WTC11 (cell line): ENCODE data around the gene NOB1. TPM values are rescaled to one million over a fixed set of nuclear protein-coding genes. Genes with fewer than 3 reads are reported as not detected.
A peak's percentile ranks its signal among the peaks of the same experiment; 100 is the strongest.

ENCODE experiments used
- ATAC-seq: fragments of 200-7000 bp; cut with Tn5 transposase; 2 replicates; pipeline ENCODE4 v1.10.0; 2021; ENCODE audit warnings: mild to moderate bottlenecking, moderate library complexity
- CTCF ChIA-PET: fragments of 300-600 bp; sonication (Branson Sonifier 250); formaldehyde crosslinking; loops from one replicate; lab custom pipeline; 2021; ENCODE audit warnings: antibody characterized with exemption; lab: Charles Lee
- POLR2A ChIA-PET: fragments of 350-600 bp; sonication (Branson Sonifier 250); formaldehyde crosslinking; loops from one replicate; lab custom pipeline; 2021; ENCODE audit warnings: antibody characterized with exemption; lab: Charles Lee
- DNase-seq: peaks from one replicate; pipeline ENCODE4 v3.0.0; 2021; ENCODE audit warnings: low spot score
- H3K27ac Mint-ChIP-seq: 2 replicates; pipeline ENCODE4 v1.8.0; 2021; ENCODE audit warnings: mixed read lengths
- H3K27me3 Mint-ChIP-seq: 2 replicates; pipeline ENCODE4 v1.8.0; 2021; ENCODE audit warnings: low read depth, mild to moderate bottlenecking, moderate library complexity, mixed read lengths
- H3K36me3 Mint-ChIP-seq: 2 replicates; pipeline ENCODE4 v1.8.0; 2021; ENCODE audit warnings: mixed read lengths
- H3K4me1 Mint-ChIP-seq: 2 replicates; pipeline ENCODE4 v1.8.0; 2022; ENCODE audit warnings: mixed read lengths
- H3K4me3 Mint-ChIP-seq: 2 replicates; pipeline ENCODE4 v1.8.0; 2021; ENCODE audit warnings: mild to moderate bottlenecking, moderate library complexity, mixed read lengths
- H3K9me3 Mint-ChIP-seq: 2 replicates; pipeline ENCODE4 v1.8.0; 2021; ENCODE audit warnings: mixed read lengths
- ATF1 ChIP-seq: sonication (generic); formaldehyde crosslinking; IDR thresholded peaks from 2 replicates; pipeline ENCODE4 v1.8.1; 2023; ENCODE audit warnings: mild to moderate bottlenecking, moderate library complexity, missing genetic modification reagents
- ELF4 ChIP-seq: sonication (generic); formaldehyde crosslinking; IDR thresholded peaks from 2 replicates; pipeline ENCODE4 v1.8.1; 2022; ENCODE audit warnings: low read depth, mild to moderate bottlenecking, moderate library complexity, missing genetic modification reagents
- ESRRA ChIP-seq: sonication (generic); formaldehyde crosslinking; IDR thresholded peaks from 2 replicates; pipeline ENCODE4 v1.8.1; 2022; ENCODE audit warnings: mild to moderate bottlenecking, missing genetic modification reagents, borderline replicate concordance
- FOXP4 ChIP-seq: sonication (generic); formaldehyde crosslinking; IDR thresholded peaks from 2 replicates; pipeline ENCODE4 v1.8.0; 2022; ENCODE audit warnings: mild to moderate bottlenecking, missing genetic modification reagents
- GTF2I ChIP-seq: fragments of 250-450 bp; sonication (Bioruptor Pico); conservative IDR thresholded peaks from 2 replicates; pipeline ENCODE4 v1.4.0; 2021; ENCODE audit warnings: mild to moderate bottlenecking
- OVOL2 ChIP-seq: fragments of 250-450 bp; sonication (Bioruptor Pico); IDR thresholded peaks from 2 replicates; pipeline ENCODE4 v1.9.0; 2021; ENCODE audit warnings: mild to moderate bottlenecking, borderline replicate concordance
- PRDM15 ChIP-seq: sonication (generic); formaldehyde crosslinking; IDR thresholded peaks from 2 replicates; pipeline ENCODE4 v1.8.0; 2022; ENCODE audit warnings: missing genetic modification reagents
- TCF7 ChIP-seq: sonication (generic); formaldehyde crosslinking; IDR thresholded peaks from 2 replicates; pipeline ENCODE4 v1.8.0; 2022; ENCODE audit warnings: mild to moderate bottlenecking, low read depth, missing genetic modification reagents, moderate library complexity
- TEAD4 ChIP-seq: sonication (generic); formaldehyde crosslinking; IDR thresholded peaks from 2 replicates; pipeline ENCODE4 v1.8.0; 2022; ENCODE audit warnings: mild to moderate bottlenecking, missing genetic modification reagents
- TP53 ChIP-seq: sonication (generic); formaldehyde crosslinking; IDR thresholded peaks from 2 replicates; pipeline ENCODE4 v1.8.1; 2023; ENCODE audit warnings: mild to moderate bottlenecking, missing genetic modification reagents
- total RNA-seq: library from RNA; stranded (reverse); gene quantifications from 3 replicates; pipeline ENCODE4 v1.2.3, GENCODE V29; 2021
- TF ChIP-seq, protein P1 (sequence below): sonication (generic); formaldehyde crosslinking; IDR thresholded peaks from 2 replicates; pipeline ENCODE4 v1.8.1; 2022; ENCODE audit warnings: low read depth, missing genetic modification reagents, borderline replicate concordance
- TF ChIP-seq, protein P2 (sequence below): fragments of 250-450 bp; sonication (Bioruptor Pico); IDR thresholded peaks from 2 replicates; pipeline ENCODE4 v1.9.0; 2021; ENCODE audit warnings: mild to moderate bottlenecking, borderline replicate concordance
- TF ChIP-seq, protein P3 (sequence below): fragments of 250-450 bp; sonication (Bioruptor Pico); IDR thresholded peaks from 2 replicates; pipeline ENCODE4 v1.9.0; 2021; ENCODE audit warnings: moderate library complexity, mild to moderate bottlenecking, inconsistent platforms, borderline replicate concordance
- TF ChIP-seq, protein P4 (sequence below): sonication (generic); formaldehyde crosslinking; IDR thresholded peaks from 2 replicates; pipeline ENCODE4 v1.8.1; 2023; ENCODE audit warnings: mild to moderate bottlenecking, missing genetic modification reagents, moderate library complexity
- TF ChIP-seq, protein P5 (sequence below): sonication (generic); formaldehyde crosslinking; IDR thresholded peaks from 2 replicates; pipeline ENCODE4 v1.8.0; 2023; ENCODE audit warnings: mild to moderate bottlenecking, missing genetic modification reagents

The NOB1 gene
- total RNA-seq, 1 experiment from 2014 or later: 88.0 TPM

DNA sequence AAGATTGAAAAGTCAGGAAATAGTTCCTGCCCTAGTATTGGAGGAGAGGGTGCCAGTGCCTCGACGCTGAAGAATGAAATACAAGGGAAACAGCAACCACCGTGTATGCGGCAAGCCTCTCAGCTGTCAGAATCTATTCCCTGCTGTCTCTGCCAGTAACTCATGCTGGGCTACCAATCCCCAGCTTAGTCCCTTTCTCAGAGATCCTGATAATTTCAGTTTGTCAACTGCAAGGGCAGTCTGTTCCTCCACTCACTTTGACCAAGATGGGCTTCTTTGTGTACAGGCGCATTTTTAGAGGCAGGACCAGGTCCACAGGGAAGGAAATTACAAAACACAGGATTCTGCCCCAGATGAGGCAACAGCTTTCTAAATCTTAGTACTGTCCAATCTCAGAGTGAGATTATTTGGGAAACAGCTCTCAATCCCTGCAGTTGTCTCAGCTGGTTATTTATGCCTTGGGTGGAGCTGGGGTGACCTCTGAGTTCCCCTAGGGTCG, 29.7 kb downstream of the NOB1 start:
- Mint-ChIP-seq H3K36me3 (no peaks in the 10 kb centered on the region), H3K27ac (peak overlapping the region; percentile 80), H3K27me3 (no peaks in the 10 kb centered on the region), H3K4me1 (peaks cover 40% of the 10 kb centered on the region), H3K4me3 (peak overlapping the region; percentile 91), H3K9me3 (no peaks in the 10 kb centered on the region)
- ChIA-PET POLR2A (interaction anchor here (0.6 kb wide), 1 partner anchor 15 kb away, joined by 6 read pairs; no protein-coding TSS in a partner anchor), CTCF (interaction anchor here (1.3 to 5.5 kb wide), 4 partner anchors 16 to 329 kb away, joined by 3 to 31 read pairs (median 6); partner anchors contain the start of gene NOB1)
- no peak for TF ChIP-seq ESRRA (CRISPR knock-in tag)
- no peak for TF ChIP-seq PRDM15
- no peak for TF ChIP-seq ELF4 (CRISPR knock-in tag)
- TF ChIP-seq FOXP4: no peak
- no peak for TF ChIP-seq GTF2I (CRISPR knock-in tag)
- no peak for TF ChIP-seq ATF1
- TF ChIP-seq, protein P1, sequence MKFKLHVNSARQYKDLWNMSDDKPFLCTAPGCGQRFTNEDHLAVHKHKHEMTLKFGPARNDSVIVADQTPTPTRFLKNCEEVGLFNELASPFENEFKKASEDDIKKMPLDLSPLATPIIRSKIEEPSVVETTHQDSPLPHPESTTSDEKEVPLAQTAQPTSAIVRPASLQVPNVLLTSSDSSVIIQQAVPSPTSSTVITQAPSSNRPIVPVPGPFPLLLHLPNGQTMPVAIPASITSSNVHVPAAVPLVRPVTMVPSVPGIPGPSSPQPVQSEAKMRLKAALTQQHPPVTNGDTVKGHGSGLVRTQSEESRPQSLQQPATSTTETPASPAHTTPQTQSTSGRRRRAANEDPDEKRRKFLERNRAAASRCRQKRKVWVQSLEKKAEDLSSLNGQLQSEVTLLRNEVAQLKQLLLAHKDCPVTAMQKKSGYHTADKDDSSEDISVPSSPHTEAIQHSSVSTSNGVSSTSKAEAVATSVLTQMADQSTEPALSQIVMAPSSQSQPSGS: no peak
- TF ChIP-seq, protein P2, sequence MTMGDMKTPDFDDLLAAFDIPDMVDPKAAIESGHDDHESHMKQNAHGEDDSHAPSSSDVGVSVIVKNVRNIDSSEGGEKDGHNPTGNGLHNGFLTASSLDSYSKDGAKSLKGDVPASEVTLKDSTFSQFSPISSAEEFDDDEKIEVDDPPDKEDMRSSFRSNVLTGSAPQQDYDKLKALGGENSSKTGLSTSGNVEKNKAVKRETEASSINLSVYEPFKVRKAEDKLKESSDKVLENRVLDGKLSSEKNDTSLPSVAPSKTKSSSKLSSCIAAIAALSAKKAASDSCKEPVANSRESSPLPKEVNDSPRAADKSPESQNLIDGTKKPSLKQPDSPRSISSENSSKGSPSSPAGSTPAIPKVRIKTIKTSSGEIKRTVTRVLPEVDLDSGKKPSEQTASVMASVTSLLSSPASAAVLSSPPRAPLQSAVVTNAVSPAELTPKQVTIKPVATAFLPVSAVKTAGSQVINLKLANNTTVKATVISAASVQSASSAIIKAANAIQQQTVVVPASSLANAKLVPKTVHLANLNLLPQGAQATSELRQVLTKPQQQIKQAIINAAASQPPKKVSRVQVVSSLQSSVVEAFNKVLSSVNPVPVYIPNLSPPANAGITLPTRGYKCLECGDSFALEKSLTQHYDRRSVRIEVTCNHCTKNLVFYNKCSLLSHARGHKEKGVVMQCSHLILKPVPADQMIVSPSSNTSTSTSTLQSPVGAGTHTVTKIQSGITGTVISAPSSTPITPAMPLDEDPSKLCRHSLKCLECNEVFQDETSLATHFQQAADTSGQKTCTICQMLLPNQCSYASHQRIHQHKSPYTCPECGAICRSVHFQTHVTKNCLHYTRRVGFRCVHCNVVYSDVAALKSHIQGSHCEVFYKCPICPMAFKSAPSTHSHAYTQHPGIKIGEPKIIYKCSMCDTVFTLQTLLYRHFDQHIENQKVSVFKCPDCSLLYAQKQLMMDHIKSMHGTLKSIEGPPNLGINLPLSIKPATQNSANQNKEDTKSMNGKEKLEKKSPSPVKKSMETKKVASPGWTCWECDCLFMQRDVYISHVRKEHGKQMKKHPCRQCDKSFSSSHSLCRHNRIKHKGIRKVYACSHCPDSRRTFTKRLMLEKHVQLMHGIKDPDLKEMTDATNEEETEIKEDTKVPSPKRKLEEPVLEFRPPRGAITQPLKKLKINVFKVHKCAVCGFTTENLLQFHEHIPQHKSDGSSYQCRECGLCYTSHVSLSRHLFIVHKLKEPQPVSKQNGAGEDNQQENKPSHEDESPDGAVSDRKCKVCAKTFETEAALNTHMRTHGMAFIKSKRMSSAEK: no peak
- TF ChIP-seq, protein P3, sequence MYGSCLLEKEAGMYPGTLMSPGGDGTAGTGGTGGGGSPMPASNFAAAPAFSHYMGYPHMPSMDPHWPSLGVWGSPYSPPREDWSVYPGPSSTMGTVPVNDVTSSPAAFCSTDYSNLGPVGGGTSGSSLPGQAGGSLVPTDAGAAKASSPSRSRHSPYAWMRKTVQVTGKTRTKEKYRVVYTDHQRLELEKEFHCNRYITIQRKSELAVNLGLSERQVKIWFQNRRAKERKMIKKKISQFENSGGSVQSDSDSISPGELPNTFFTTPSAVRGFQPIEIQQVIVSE (CRISPR knock-in tag): no peak
- no peak for TF ChIP-seq TCF7
- no peak for TF ChIP-seq OVOL2 (CRISPR knock-in tag)
- TF ChIP-seq, protein P4, sequence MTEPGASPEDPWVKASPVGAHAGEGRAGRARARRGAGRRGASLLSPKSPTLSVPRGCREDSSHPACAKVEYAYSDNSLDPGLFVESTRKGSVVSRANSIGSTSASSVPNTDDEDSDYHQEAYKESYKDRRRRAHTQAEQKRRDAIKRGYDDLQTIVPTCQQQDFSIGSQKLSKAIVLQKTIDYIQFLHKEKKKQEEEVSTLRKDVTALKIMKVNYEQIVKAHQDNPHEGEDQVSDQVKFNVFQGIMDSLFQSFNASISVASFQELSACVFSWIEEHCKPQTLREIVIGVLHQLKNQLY (CRISPR knock-in tag): no peak
- no peak for TF ChIP-seq TP53 (CRISPR knock-in tag)
- TF ChIP-seq, protein P5, sequence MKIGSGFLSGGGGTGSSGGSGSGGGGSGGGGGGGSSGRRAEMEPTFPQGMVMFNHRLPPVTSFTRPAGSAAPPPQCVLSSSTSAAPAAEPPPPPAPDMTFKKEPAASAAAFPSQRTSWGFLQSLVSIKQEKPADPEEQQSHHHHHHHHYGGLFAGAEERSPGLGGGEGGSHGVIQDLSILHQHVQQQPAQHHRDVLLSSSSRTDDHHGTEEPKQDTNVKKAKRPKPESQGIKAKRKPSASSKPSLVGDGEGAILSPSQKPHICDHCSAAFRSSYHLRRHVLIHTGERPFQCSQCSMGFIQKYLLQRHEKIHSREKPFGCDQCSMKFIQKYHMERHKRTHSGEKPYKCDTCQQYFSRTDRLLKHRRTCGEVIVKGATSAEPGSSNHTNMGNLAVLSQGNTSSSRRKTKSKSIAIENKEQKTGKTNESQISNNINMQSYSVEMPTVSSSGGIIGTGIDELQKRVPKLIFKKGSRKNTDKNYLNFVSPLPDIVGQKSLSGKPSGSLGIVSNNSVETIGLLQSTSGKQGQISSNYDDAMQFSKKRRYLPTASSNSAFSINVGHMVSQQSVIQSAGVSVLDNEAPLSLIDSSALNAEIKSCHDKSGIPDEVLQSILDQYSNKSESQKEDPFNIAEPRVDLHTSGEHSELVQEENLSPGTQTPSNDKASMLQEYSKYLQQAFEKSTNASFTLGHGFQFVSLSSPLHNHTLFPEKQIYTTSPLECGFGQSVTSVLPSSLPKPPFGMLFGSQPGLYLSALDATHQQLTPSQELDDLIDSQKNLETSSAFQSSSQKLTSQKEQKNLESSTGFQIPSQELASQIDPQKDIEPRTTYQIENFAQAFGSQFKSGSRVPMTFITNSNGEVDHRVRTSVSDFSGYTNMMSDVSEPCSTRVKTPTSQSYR: no peak
- no peak for TF ChIP-seq TEAD4
- DNase-seq (no peak), ATAC-seq (no peak)
